GM12878 (cell line): ENCODE measurements around the gene BCORL1. TPM values are rescaled to one million over a fixed set of nuclear protein-coding genes. Genes with fewer than 3 reads are reported as not detected.

Experiments used
- ATF7 ChIP-seq: fragments of 450-650 bp; IDR thresholded peaks from 2 replicates; pipeline ENCODE4 v1.6.1; 2016; ENCODE audit warnings: low read depth, mild to moderate bottlenecking
- BCL3 ChIP-seq: IDR thresholded peaks from 2 replicates; pipeline ENCODE4 v1.6.1; 2011; ENCODE audit warnings: borderline replicate concordance, low read depth, mild to moderate bottlenecking, moderate library complexity, low read length; ENCODE audit not compliant: insufficient read depth, poor library complexity, severe bottlenecking
- CHD1 ChIP-seq: IDR thresholded peaks from 2 replicates; pipeline ENCODE4 v1.6.1; 2012; ENCODE audit warnings: low read depth, low read length, improper control_type of control experiment
- E2F8 ChIP-seq: fragments of 450-650 bp; IDR thresholded peaks from 2 replicates; pipeline ENCODE4 v1.6.1; 2018; ENCODE audit warnings: mild to moderate bottlenecking, low read depth, moderate library complexity; ENCODE audit not compliant: partially characterized antibody
- EED ChIP-seq: sonication (generic); IDR thresholded peaks from 2 replicates; pipeline ENCODE4 v1.6.1; 2016; ENCODE audit warnings: antibody characterized with exemption, low read depth
- ETV6 ChIP-seq, 2 experiments: fragments of 450-650 bp in 1 of 2; IDR thresholded peaks in 1 of 2; conservative IDR thresholded peaks in 1 of 2; 2 replicates each; pipeline ENCODE4 v1.6.1; 2014; ENCODE audit warnings: antibody characterized with exemption in 1 of 2, borderline replicate concordance in 1 of 2, low read depth in 1 of 2, mild to moderate bottlenecking in 1 of 2, moderate library complexity in 1 of 2
- IKZF1 ChIP-seq: fragments of 450-650 bp; conservative IDR thresholded peaks from 2 replicates; pipeline ENCODE4 v1.6.1; 2017; ENCODE audit warnings: antibody characterized with exemption, mild to moderate bottlenecking
- KLF5 ChIP-seq: fragments of 450-650 bp; IDR thresholded peaks from 2 replicates; pipeline ENCODE4 v1.6.1; 2014; ENCODE audit warnings: mild to moderate bottlenecking; ENCODE audit not compliant: partially characterized antibody
- MTA2 ChIP-seq: fragments of 450-650 bp; IDR thresholded peaks from 2 replicates; pipeline ENCODE4 v1.6.1; 2016; ENCODE audit warnings: low read depth, mild to moderate bottlenecking, moderate library complexity
- MTA3 ChIP-seq: IDR thresholded peaks from 2 replicates; pipeline ENCODE4 v1.6.1; 2012; ENCODE audit warnings: low read length, inconsistent platforms, borderline replicate concordance
- NFXL1 ChIP-seq: fragments of 450-650 bp; IDR thresholded peaks from 2 replicates; pipeline ENCODE4 v1.6.1; 2017; ENCODE audit warnings: antibody characterized with exemption, mild to moderate bottlenecking, borderline replicate concordance
- NKRF ChIP-seq: fragments of 450-650 bp; conservative IDR thresholded peaks from 2 replicates; pipeline ENCODE4 v1.6.1; 2017; ENCODE audit warnings: mild to moderate bottlenecking, moderate library complexity
- PBX3 ChIP-seq: IDR thresholded peaks from 2 replicates; pipeline ENCODE4 v1.6.1; 2011; ENCODE audit warnings: mild to moderate bottlenecking, low read depth, low read length, moderate library complexity; ENCODE audit not compliant: insufficient replicate concordance
- SMAD1 ChIP-seq: fragments of 450-650 bp; IDR thresholded peaks from 2 replicates; pipeline ENCODE4 v1.6.1; 2018; ENCODE audit warnings: mild to moderate bottlenecking, low read depth; ENCODE audit not compliant: partially characterized antibody
- SMC3 ChIP-seq: IDR thresholded peaks from 2 replicates; pipeline ENCODE4 v1.6.1; 2011; ENCODE audit warnings: low read length, improper control_type of control experiment, borderline replicate concordance
- WRNIP1 ChIP-seq: IDR thresholded peaks from 2 replicates; pipeline ENCODE4 v1.6.1; 2011; ENCODE audit warnings: low read depth, low read length, improper control_type of control experiment, borderline replicate concordance
- ZBTB11 ChIP-seq: fragments of 450-650 bp; formaldehyde crosslinking; IDR thresholded peaks from 2 replicates; pipeline ENCODE4 v1.5.0; 2022; ENCODE audit warnings: mild to moderate bottlenecking, missing genetic modification characterization
- polyA plus RNA-seq, 11 experiments: library from polyadenylated mRNA; depleted of rRNA in 4 of 11; unstranded in 6 of 11; stranded (reverse) in 5 of 11; fragments of >200 nt; fragmentation: Nextera tagmentation in 4 of 11; fragmentation: Illumina TruSeq in 1 of 11; extraction: Ambion mirVana in 4 of 11; extraction: Trizol in 1 of 11; gene quantifications; 1 replicate in 1 of 11; 2 replicates in 10 of 11; pipeline versions ENCODE4 v1.2.1 to v1.2.3, GENCODE V29; 2011 to 2016; ENCODE audit warnings: inconsistent platforms in 2 of 11, missing spikeins in 2 of 11, low read depth in 1 of 11
- total RNA-seq, 4 experiments: library from RNA; depleted of rRNA in 3 of 4; stranded (reverse); fragments of >200 nt in 3 of 4; fragmentation: Illumina TruSeq in 1 of 4; extraction: Trizol in 1 of 4; gene quantifications; 2 replicates each; pipeline versions ENCODE4 v1.2.1 to v1.2.3, GENCODE V29; 2013 to 2021

Gene BCORL1
- total and polyA plus RNA-seq, 10 of the 15 experiments (the other 5 are each of a cell fraction or from before 2014, with no cell fraction given) = 0.16 to 7.2 (median 0.94) TPM

GRCh38 chrX:130086447-130087206 lies 104.2 kb downstream of the BCORL1 start (continued):
- TF ChIP-seq PBX3 = no peak
- no peak for TF ChIP-seq BCL3
- no peak for TF ChIP-seq CHD1
- TF ChIP-seq ATF7 = 0 out of 2 replicates have a peak, but pooled peaks have one; percentile 30
- no peak for TF ChIP-seq ZBTB11 (CRISPR knock-in tag)
- no peak for TF ChIP-seq KLF5
- TF ChIP-seq WRNIP1 = no peak
- TF ChIP-seq SMC3 = no peak
- no peak for TF ChIP-seq E2F8
- peak; percentile 24; the same call in 1 of the 2 replicates for TF ChIP-seq MTA2
- peak; percentile 44 for TF ChIP-seq EED
- TF ChIP-seq SMAD1 = no peak
- TF ChIP-seq MTA3 = no peak
- TF ChIP-seq IKZF1 = peak; percentile 64
- no peak for TF ChIP-seq NKRF
- 0 out of 2 replicates have a peak, but pooled peaks have one; percentile 69 for TF ChIP-seq NFXL1
- peak in 1 of 2 experiments; percentile 53; a peak in 1 of 4 replicates for TF ChIP-seq ETV6 (conservative IDR thresholded peaks at IDR 0.05 in 1 of 2, IDR thresholded peaks at IDR 0.05 in 1 of 2; ENCODE audit: borderline replicate concordance in 1 of 2, low read depth in 1 of 2)
